ENCODE data around the gene JAK3. TPM values are rescaled to one million over a fixed set of nuclear protein-coding genes. Genes with fewer than 3 reads are reported as not detected.
"Not testable (repeated sequence)": the region's sequence is repeated elsewhere in the genome, so short reads cannot be mapped to it uniquely, and the experiment has no call there.

JAK3 gene
- total RNA-seq, 4 donors from 2014 or later: 1.9 to 18.0 (median 8.3) TPM

- DNase-seq (ENCODE audit: low spot score in 2 of 2): peak in 1 of 2 donors; percentile 32
Observed at GRCh38 chr19:17778251-17778967, 69.4 kb downstream of the JAK3 start.

GRCh38 chr19:17777840-17778239 is 69.9 kb downstream of the JAK3 start:
- not testable (repeated sequence) for H3K9me3 ChIP-seq; DNase-seq (ENCODE audit: low spot score in 2 of 2); H3K4me3 ChIP-seq; H3K36me3 ChIP-seq; H3K27ac ChIP-seq
- peaks cover 0 to 25% (median 5%) of the 10 kb centered on the region in 4 donors for H3K4me1 ChIP-seq
- H3K27me3 ChIP-seq: peaks cover 0 to 34% of the 10 kb centered on the region in 2 donors
- 74 to 81% methylated on average over 10 of the region's 10 CpGs for WGBS, 2 donors

More at GRCh38 chr19:17778251-17778967, 69.4 kb downstream of the JAK3 start:
- H3K27ac ChIP-seq: no peak overlapping the region
- H3K4me1 ChIP-seq: peaks cover 0 to 25% (median 5%) of the 10 kb centered on the region in 4 donors
- H3K36me3 ChIP-seq: no peaks in the 10 kb centered on the region
- 3 to 6% methylated on average over 22 to 23 of the region's 37 CpGs for WGBS, 2 donors
- H3K27me3 ChIP-seq: peaks cover 0 to 34% of the 10 kb centered on the region in 2 donors
- TF ChIP-seq CTCF (IDR thresholded peaks at IDR 0.05) (no peak), POLR2A (IDR thresholded peaks at IDR 0.05) (no peak), EP300 (IDR thresholded peaks at IDR 0.05) (no peak)
- H3K4me3 ChIP-seq: peak overlapping the region in 1 of 4 donors; percentile 21
- no peaks in the 10 kb centered on the region for H3K9me3 ChIP-seq

DNA sequence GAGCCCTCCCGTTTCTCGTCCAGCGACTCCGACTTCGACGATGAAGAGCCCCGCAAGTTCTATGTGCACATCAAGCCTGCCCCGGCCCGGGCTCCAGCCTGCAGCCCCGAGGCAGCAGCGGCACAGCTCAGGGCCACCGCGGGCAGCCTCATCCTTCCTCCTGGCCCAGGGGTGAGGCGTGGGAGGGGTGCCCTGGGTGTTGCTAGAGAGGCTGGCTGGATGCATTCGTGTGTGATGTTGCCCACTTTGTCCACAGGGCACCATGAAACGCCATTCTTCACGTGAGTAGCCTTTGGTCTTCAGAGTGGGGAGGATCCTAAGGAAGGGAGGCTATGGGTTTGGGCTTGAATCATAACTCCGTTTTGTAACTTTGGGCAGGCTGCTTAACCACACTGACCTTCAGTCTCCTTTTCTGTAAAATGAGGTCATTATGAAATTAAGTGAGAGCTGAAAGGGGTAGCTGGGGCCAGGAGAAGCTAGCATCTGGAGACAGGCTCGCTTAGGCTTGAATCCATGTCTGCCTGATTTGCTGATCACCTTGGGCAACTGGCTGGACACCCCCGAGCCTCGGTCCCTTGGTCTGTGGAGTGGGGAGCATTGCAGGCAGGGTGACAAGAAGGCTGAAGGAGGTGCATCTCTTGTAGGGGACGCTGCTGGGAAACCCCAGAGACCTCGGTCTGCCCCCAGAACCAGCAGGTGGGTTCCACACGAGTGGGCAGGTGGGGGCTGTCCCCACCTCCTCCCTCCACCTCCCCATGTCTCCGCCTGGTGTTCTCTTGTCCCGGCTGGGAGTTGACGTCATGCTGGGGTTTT is 71.6 kb downstream of the JAK3 start:
- TF ChIP-seq CTCF (IDR thresholded peaks at IDR 0.05) (no peak), POLR2A (IDR thresholded peaks at IDR 0.05) (no peak), EP300 (IDR thresholded peaks at IDR 0.05) (no peak)
- H3K36me3 ChIP-seq: peaks cover 0 to 9% (median 0%) of the 10 kb centered on the region in 3 donors
- H3K4me3 ChIP-seq: no peak overlapping the region
- peaks cover 0 to 33% of the 10 kb centered on the region in 2 donors for H3K27me3 ChIP-seq
- H3K4me1 ChIP-seq: peaks cover 0 to 25% (median 5%) of the 10 kb centered on the region in 4 donors
- DNase-seq (ENCODE audit: low spot score in 2 of 2): no peak
- H3K27ac ChIP-seq: no peak overlapping the region
- WGBS, 2 donors: 60 to 67% methylated on average over 25 to 27 of the region's 27 CpGs
- no peaks in the 10 kb centered on the region for H3K9me3 ChIP-seq

GRCh38 chr19:17775245-17775927 is 72.4 kb downstream of the JAK3 start:
- peak in 1 of 2 donors; percentile 58 for DNase-seq (ENCODE audit: low spot score in 2 of 2)
- peaks cover 0 to 9% (median 0%) of the 10 kb centered on the region in 3 donors for H3K36me3 ChIP-seq
- WGBS, 2 donors: 63 to 76% methylated on average over 13 to 16 of the region's 16 CpGs
- H3K4me1 ChIP-seq: peaks cover 0 to 25% (median 5%) of the 10 kb centered on the region in 4 donors
- no peaks in the 10 kb centered on the region for H3K9me3 ChIP-seq
- peaks cover 0 to 24% of the 10 kb centered on the region in 2 donors for H3K27me3 ChIP-seq
- no peak overlapping the region for H3K4me3 ChIP-seq
- no peak overlapping the region for H3K27ac ChIP-seq
- no peak for TF ChIP-seq EP300 (IDR thresholded peaks at IDR 0.05)
- peak in 4 of 5 experiments; percentile 14 to 38 (median 22) for TF ChIP-seq CTCF (IDR thresholded peaks at IDR 0.05)

Small RNA genes within 50 kb of the gene (small RNA-seq; reads per million reads assigned to genes)
- not detected for gene SNORA68

Other genes with a start within 250 kb of the JAK3 start
- gene UNC13A, start 159.6 kb downstream of the JAK3 start, total RNA-seq: under 1 TPM; 0.21 to 0.78 (median 0.41) TPM
- 10 to 100 TPM; 23.4 to 39.3 (median 31.2) TPM for gene MAP1S, start 128.5 kb downstream of the JAK3 start, total RNA-seq
- 1 to 10 TPM; 1.4 to 9.9 (median 3.0) TPM for gene FCHO1, start 96.5 kb downstream of the JAK3 start, total RNA-seq
- 1 to 10 TPM in 1 of 4 donors, under 1 TPM in 2, not detected in 1; 0.20 to 2.4 (median 0.44) TPM for gene B3GNT3, start 52.8 kb downstream of the JAK3 start, total RNA-seq
- gene INSL3, start 26.5 kb downstream of the JAK3 start, total RNA-seq: not detected
- gene RPL18A, start 11.9 kb upstream of the JAK3 start, total RNA-seq: 1,000 to 10,000 TPM; 1,544 to 1,849 (median 1,738) TPM
- not detected for gene SLC5A5, start 24.0 kb upstream of the JAK3 start, total RNA-seq
- 10 to 100 TPM; 29.3 to 69.0 (median 33.9) TPM for gene CCDC124, start 85.0 kb upstream of the JAK3 start, total RNA-seq
- gene KCNN1, start 119.1 kb upstream of the JAK3 start, total RNA-seq: under 1 TPM in 1 of 4 donors, not detected in 3; under 0.01 TPM
- 100 to 1,000 TPM; 127 to 180 (median 177) TPM for gene ARRDC2, start 160.2 kb upstream of the JAK3 start, total RNA-seq
- 1 to 10 TPM; 1.0 to 4.8 (median 1.9) TPM for gene IL12RB1, start 239.0 kb upstream of the JAK3 start, total RNA-seq
- 10 to 100 TPM in 2 of 4 donors, 1 to 10 TPM in 2; 7.6 to 19.8 (median 10.0) TPM for gene MAST3, start 249.8 kb upstream of the JAK3 start, total RNA-seq

All from tibial nerve (tissue), 4 donors.